PC-9 (cell line): ENCODE measurements around the gene DDX55.
"Not testable (repeated sequence)": the region's sequence is repeated elsewhere in the genome, so short reads cannot be mapped to it uniquely, and the experiment has no call there.

Experiments
- CTCF ChIP-seq: fragments of 200-600 bp; sonication (generic); conservative IDR thresholded peaks from 2 replicates; pipeline ENCODE4 v1.6.1; 2017; ENCODE audit warnings: mixed run types, antibody characterized with exemption, mild to moderate bottlenecking, moderate library complexity
- EZH2 ChIP-seq: fragments of 200-600 bp; sonication (generic); IDR thresholded peaks from 2 replicates; pipeline ENCODE4 v1.8.0; 2017; ENCODE audit warnings: antibody characterized with exemption, low read depth

DNA sequence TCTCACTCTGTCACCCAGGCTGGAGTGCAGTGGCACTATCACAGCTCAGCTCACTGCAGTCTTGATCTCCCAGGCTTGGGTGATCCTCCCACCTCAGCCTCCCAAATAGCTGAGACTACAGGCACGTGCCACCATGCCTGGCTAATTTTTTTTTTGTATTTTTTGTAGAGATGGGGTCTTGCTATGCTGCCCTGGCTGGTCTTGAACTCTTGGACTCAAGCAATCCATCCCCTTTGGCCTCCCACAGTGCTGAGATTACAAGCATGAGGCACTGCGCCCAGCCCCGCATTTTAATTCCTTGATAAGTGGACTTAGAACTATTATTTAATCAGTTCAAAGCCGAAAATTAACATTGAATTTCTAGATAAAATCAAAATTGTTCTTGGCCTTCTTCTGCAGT is 23.1 kb upstream of the DDX55 start:
- TF ChIP-seq CTCF, EZH2: not testable (repeated sequence)
